A673 (cell line): Measurements from ENCODE around the gene ITGA11.

Experiments used
- EZH2 ChIP-seq: fragments of 200-600 bp; sonication (generic); IDR thresholded peaks from 2 replicates; pipeline ENCODE4 v1.6.1; 2017; ENCODE audit warnings: borderline replicate concordance, low read depth, mild to moderate bottlenecking, mixed read lengths, antibody characterized with exemption, low read length; ENCODE audit not compliant: poor library complexity, severe bottlenecking
- TF ChIP-seq, protein P1 (sequence below): fragments of 300-800, 200-600 bp; sonication (generic); conservative IDR thresholded peaks from 2 replicates; pipeline ENCODE4 v1.5.1; 2017; ENCODE audit warnings: low read depth, mild to moderate bottlenecking, antibody characterized with exemption, low read length, moderate library complexity, mixed read lengths

DNA sequence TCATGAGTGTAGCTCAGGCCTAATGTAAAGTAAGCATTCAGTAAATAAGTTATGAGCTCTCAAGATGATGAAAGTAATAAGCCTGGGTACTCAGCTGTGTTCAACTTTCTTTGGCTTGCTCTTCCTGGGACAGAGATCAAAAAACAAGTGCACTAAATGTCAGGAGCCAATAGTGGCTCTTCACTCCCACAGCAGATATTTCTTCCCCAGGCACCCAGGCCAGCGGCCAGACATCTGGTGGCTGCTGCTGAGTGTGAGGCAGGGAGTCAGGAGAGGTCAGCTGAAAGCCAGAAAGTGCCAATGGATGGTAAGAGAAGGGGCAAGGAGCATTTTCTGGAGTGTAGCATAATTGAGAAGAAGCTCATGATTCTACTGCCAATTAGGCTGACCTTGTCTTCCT, 18.2 kb upstream of the ITGA11 start:
- TF ChIP-seq, protein P1, sequence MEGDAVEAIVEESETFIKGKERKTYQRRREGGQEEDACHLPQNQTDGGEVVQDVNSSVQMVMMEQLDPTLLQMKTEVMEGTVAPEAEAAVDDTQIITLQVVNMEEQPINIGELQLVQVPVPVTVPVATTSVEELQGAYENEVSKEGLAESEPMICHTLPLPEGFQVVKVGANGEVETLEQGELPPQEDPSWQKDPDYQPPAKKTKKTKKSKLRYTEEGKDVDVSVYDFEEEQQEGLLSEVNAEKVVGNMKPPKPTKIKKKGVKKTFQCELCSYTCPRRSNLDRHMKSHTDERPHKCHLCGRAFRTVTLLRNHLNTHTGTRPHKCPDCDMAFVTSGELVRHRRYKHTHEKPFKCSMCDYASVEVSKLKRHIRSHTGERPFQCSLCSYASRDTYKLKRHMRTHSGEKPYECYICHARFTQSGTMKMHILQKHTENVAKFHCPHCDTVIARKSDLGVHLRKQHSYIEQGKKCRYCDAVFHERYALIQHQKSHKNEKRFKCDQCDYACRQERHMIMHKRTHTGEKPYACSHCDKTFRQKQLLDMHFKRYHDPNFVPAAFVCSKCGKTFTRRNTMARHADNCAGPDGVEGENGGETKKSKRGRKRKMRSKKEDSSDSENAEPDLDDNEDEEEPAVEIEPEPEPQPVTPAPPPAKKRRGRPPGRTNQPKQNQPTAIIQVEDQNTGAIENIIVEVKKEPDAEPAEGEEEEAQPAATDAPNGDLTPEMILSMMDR = no peak
- no peak for TF ChIP-seq EZH2
